ENCODE results near the gene SLC2A4.

Gene SLC2A4

GRCh38 chr17:7280519-7281073, 922 bp upstream of the SLC2A4 start:
- peak; percentile 95 for TF ChIP-seq CTCF (IDR thresholded peaks at IDR 0.05; ENCODE audit: low read depth, low read length, missing control alignments)
- in situ Hi-C loops (cut with HindIII; ENCODE audit: low pct_ligation_motif_present, low sequenced_read_pairs): no loop called here
- peak; percentile 66 for DNase-seq
- peaks cover 13% of the 10 kb centered on the region for H3K27me3 ChIP-seq (replicated peaks)
- H3K36me3 ChIP-seq (replicated peaks): no peaks in the 10 kb centered on the region
- peak overlapping the region; percentile 8 for H3K27ac ChIP-seq
- H3K4me3 ChIP-seq (ENCODE audit: low read depth, low read length): peak overlapping the region; percentile 43

GRCh38 chr17:7281953-7282751, 634 bp downstream of the SLC2A4 start:
- peaks cover 13% of the 10 kb centered on the region for H3K27me3 ChIP-seq (replicated peaks)
- no peaks in the 10 kb centered on the region for H3K36me3 ChIP-seq (replicated peaks)
- no peak for TF ChIP-seq CTCF (IDR thresholded peaks at IDR 0.05; ENCODE audit: low read depth, low read length, missing control alignments)
- in situ Hi-C loops (cut with HindIII; ENCODE audit: low pct_ligation_motif_present, low sequenced_read_pairs): no loop called here
- H3K27ac ChIP-seq: no peak overlapping the region
- DNase-seq: no peak
- peak overlapping the region; percentile 47 for H3K4me3 ChIP-seq (ENCODE audit: low read depth, low read length)

GRCh38 chr17:7282752-7283321, 1.3 kb downstream of the SLC2A4 start:
- H3K27me3 ChIP-seq (replicated peaks): peaks cover 16% of the 10 kb centered on the region
- TF ChIP-seq CTCF (IDR thresholded peaks at IDR 0.05; ENCODE audit: low read depth, low read length, missing control alignments): no peak
- H3K36me3 ChIP-seq (replicated peaks): no peaks in the 10 kb centered on the region
- in situ Hi-C loops (cut with HindIII; ENCODE audit: low pct_ligation_motif_present, low sequenced_read_pairs): no loop called here
- no peak overlapping the region for H3K27ac ChIP-seq
- DNase-seq: no peak
- no peak overlapping the region for H3K4me3 ChIP-seq (ENCODE audit: low read depth, low read length)

- no peak for TF ChIP-seq CTCF (IDR thresholded peaks at IDR 0.05; ENCODE audit: low read depth, low read length, missing control alignments)
- H3K27me3 ChIP-seq (replicated peaks): peaks cover 22% of the 10 kb centered on the region
- in situ Hi-C loops (cut with HindIII; ENCODE audit: low pct_ligation_motif_present, low sequenced_read_pairs): no loop called here
- H3K4me3 ChIP-seq (ENCODE audit: low read depth, low read length): no peak overlapping the region
- H3K27ac ChIP-seq: no peak overlapping the region
- no peaks in the 10 kb centered on the region for H3K36me3 ChIP-seq (replicated peaks)
- no peak for DNase-seq
These were observed 2.1 kb downstream of the SLC2A4 start for GRCh38 chr17:7283471-7284216.

- Histone ChIP-seq H3K27ac (no peak overlapping the region), H3K4me3 (ENCODE audit: low read depth, low read length) (no peak overlapping the region), H3K36me3 (replicated peaks) (no peaks in the 10 kb centered on the region), H3K27me3 (replicated peaks) (peaks cover 25% of the 10 kb centered on the region)
- in situ Hi-C loops (cut with HindIII; ENCODE audit: low pct_ligation_motif_present, low sequenced_read_pairs): no loop called here
- TF ChIP-seq CTCF (IDR thresholded peaks at IDR 0.05; ENCODE audit: low read depth, low read length, missing control alignments): no peak
- DNase-seq: no peak
These were observed 3.4 kb downstream of the SLC2A4 start for GRCh38 chr17:7284911-7285310.

Data from brain microvascular endothelial cell (primary cell).